ENCODE data around the gene TRPM4.
"Not testable (repeated sequence)": the region's sequence is repeated elsewhere in the genome, so short reads cannot be mapped to it uniquely, and the experiment has no call there.

The TRPM4 gene

DNA sequence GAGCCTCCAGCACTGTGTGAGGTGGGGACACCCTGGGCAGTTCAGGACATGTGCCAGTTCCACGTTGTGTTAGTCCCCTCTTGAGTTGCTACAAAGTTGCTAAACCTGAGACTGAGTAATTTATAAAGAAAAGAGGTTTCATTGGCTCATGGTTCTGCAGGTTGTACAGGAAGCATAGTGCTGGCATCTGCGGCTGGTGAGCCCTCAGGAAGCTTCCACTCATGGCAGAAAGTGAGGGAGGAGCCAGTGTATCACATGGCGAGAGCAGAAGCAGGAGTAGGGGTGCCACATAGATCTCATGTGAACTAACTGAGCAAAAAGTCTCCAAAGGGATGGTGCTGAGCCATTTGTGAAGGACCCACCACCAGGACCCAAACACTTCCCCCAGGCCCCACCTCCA lies 33.2 kb downstream of the TRPM4 start:
- no peak for DNase-seq (ENCODE audit: low read depth, low spot score)

DNA sequence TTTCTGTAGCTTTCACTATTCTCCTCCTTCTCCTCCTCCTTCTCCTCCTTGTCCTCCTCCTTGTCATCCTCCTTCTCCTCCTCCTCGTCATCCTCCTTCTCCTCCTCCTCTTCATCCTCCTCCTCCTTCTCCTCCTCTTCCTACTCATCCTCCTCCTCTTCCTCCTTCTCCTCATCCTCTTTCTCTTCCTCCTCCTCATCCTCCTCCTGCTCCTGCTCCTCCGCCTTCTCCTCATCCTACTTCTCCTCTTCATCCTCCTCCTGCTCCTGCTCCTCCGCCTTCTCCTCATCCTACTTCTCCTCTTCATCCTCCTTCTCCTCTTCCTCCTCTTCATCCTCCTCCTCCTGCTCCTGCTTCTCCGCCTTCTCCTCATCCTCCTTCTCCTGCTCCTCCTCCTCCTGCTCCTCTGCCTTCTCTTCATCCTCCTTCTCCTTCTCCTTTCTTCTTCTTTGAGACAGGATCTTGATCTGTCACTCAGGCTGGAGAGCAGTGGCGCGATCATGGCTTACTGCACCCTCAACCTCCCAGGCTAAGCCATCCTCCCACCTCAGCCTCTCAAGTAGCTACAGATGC lies 36.3 kb downstream of the TRPM4 start:
- no peak for DNase-seq (ENCODE audit: low read depth, low spot score)

DNA sequence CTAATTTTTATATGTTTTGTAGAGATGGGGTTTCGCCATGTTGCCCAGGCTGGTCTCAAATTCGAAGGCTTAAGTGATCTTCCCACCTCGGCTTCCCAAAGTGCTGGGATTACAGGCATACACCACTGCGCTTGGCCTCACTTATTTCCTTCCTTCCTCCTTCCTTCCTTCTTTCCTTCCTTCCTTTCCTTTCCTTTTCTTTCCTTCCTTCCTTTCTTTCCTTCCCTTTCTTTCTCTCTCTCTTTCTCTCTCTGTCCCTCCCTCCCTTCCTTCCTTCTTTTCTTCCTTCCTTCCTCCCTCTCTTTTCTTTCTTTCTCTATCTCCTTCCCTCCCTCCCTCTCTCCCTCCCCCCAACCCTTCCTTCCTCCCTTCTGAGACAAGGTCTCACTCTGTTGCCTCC lies 36.8 kb downstream of the TRPM4 start:
- DNase-seq (ENCODE audit: low read depth, low spot score): no peak

DNA sequence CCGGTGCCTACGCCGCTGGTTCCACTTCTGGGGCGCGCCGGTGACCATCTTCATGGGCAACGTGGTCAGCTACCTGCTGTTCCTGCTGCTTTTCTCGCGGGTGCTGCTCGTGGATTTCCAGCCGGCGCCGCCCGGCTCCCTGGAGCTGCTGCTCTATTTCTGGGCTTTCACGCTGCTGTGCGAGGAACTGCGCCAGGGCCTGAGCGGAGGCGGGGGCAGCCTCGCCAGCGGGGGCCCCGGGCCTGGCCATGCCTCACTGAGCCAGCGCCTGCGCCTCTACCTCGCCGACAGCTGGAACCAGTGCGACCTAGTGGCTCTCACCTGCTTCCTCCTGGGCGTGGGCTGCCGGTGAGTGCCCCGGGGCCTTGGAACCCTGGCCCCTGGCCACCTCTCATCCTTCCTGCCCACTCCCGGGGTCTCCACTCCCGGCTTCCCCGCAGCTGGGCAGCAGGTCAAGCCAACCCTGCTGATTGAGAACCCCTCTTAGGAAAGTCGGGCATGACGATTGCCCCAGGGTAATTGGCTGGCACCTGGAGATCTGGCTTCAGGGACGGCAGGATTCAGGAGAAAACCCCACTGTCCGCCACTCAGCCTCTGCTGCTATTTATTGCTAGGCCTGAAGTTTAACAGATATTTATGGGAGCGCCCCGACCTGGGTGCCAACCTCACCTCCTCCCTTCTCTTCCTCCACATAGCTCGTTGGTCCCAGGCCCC lies 39.1 kb downstream of the TRPM4 start:
- no peak for DNase-seq (ENCODE audit: low read depth, low spot score)

DNA sequence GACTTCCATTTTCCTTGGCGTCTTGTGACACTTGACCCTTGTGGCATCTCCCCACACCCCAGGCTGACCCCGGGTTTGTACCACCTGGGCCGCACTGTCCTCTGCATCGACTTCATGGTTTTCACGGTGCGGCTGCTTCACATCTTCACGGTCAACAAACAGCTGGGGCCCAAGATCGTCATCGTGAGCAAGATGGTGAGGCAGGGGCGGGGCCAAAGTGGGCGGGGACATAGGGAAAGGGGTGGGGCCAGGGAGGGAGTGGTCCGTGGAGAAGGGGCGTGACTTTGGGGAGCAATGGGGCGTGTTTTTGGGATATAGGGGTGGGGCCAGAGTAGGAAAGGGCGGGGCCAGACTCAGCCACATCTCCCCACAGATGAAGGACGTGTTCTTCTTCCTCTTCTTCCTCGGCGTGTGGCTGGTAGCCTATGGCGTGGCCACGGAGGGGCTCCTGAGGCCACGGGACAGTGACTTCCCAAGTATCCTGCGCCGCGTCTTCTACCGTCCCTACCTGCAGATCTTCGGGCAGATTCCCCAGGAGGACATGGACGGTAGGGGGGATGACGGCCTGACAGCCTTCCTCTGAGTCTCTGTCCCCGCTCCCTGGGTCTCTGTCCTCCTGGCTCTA lies 42.8 kb downstream of the TRPM4 start:
- DNase-seq (ENCODE audit: low read depth, low spot score): no peak

DNA sequence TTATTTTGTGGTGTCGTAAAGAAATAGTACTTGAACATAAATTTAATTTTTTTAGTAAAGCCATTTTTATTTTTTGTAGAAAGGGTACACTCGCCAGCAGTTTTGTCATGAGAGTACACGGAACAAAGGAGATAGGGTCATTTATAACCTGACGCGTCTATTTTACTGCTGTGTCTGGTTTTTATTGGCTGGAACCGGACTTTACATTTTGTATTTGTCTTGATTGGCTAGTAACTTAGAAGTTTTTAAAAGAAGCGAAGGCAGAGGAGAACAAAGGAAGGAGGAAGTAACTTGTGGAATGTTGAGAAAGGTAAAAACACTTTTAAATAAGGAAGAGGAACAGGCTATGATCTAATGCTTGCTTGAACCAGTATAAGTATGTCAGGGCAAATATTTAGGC lies 43.5 kb downstream of the TRPM4 start:
- DNase-seq (ENCODE audit: low read depth, low spot score): no peak

DNA sequence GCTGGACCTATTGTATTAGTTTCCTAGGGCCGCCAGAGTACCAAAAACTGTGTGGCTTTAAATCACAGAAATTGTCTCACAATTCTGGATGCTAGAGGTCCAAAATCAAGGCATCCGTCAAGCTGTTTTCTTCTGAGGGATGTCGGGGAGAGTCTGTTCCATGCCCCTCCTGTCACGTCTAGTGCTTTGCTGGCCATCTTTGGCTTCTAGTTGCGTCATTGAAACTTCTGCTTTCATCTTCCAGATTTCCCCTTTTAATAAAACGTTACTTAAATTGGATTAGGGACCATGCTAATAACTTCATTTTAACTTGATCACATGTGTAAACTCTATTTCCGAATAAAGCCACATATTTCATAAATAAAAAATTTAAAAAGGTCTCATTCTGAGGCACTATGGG lies 47.5 kb downstream of the TRPM4 start:
- DNase-seq (ENCODE audit: low read depth, low spot score): no peak

DNA sequence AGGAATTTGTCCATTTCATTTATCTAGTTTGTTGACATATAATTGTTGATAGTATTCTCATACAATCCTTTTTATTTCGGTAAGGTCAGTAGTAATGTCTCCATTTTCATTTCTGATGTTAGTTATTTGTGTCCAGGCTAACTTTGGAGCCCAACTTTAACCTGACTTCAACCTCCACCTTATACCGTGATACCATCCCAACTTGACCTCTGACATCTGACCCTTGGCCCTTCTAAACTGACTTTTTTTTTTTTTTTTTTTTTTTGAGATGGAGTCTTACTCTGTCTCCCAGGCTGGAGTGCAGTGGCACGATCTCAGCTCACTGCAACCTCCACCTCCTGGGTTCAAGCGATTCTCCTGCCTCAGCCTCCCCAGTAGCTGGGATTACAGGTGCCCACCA lies 51.9 kb downstream of the TRPM4 start:
- not testable (repeated sequence) for DNase-seq (ENCODE audit: low read depth, low spot score)

DNA sequence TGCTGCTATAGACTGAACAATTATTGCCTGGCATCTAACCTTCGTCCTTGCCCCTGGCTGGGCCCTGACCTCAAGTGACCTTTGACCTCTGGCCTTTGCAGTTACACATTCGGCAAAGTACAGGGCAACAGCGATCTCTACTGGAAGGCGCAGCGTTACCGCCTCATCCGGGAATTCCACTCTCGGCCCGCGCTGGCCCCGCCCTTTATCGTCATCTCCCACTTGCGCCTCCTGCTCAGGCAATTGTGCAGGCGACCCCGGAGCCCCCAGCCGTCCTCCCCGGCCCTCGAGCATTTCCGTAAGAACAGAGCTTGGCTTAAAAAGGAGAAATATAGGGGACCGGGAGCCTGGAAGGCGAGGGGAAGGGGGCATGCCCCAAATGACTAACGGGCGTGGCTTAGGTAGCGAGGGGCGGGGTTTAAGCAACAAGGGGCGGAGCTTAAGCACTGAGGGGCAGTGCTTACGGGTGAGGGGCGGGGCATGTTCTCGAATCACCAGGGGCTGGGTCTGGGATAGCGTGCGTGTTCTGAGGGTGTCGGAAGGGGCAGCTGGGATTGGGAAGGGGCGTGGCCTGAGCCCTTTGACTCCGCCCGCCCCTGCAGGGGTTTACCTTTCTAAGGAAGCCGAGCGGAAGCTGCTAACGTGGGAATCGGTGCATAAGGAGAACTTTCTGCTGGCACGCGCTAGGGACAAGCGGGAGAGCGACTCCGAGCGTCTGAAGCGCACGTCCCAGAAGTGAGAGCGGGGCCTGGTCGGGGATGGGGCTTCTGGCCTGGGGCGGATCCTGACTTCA lies 52.7 kb downstream of the TRPM4 start:
- DNase-seq (ENCODE audit: low read depth, low spot score): no peak

DNA sequence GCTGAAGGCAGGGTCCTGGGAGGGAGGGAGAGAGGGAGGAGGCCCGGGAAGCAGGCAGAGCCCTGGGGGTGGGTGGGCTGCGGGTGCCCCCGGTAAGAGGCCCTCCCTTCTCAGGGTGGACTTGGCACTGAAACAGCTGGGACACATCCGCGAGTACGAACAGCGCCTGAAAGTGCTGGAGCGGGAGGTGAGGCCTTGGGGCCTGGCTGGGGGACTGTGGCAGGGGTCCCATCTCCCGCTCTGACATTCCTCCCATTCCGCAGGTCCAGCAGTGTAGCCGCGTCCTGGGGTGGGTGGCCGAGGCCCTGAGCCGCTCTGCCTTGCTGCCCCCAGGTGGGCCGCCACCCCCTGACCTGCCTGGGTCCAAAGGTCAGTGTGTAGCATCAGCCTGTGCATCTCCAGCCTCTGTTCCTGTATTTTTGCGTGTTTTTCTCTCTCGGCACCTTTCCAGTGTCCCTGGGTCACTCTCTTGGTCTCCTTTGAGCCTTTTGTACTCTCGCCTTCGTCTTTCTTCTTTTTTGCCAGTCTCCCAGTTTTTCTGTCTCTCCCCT lies 53.4 kb downstream of the TRPM4 start:
- no peak for DNase-seq (ENCODE audit: low read depth, low spot score)

DNA sequence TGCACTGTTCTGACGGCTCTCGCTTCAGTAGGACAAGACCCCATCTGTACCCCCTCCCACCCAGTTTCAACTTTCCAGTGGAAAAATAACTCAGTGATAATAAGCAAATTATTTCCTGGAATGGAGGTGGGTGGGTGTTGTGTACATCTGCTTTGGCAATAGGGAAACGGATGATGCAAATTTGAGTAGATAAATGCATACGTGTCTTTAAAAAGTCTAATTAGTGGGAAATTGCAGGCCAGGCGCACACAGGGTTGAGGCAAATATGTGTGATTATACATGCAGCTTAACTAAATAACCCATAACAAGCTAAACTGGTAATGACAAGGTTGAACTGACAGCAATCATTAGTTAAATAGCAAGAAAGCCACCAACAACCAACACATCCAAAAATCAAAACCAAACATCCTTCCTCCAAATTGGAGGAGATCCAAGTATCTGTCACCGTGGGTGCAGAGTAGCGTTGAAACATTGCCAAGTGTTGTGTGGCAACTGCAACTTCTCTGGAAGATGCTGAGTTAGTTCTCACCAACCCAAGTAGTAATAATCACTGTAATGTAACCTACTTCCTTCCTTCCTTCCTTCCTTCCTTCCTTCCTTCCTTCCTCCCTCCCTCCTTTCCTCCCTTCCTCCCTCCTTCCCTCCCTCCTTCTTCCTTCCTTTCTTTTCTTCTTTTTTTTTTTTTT lies 54.6 kb downstream of the TRPM4 start:
- no peak for DNase-seq (ENCODE audit: low read depth, low spot score)

DNA sequence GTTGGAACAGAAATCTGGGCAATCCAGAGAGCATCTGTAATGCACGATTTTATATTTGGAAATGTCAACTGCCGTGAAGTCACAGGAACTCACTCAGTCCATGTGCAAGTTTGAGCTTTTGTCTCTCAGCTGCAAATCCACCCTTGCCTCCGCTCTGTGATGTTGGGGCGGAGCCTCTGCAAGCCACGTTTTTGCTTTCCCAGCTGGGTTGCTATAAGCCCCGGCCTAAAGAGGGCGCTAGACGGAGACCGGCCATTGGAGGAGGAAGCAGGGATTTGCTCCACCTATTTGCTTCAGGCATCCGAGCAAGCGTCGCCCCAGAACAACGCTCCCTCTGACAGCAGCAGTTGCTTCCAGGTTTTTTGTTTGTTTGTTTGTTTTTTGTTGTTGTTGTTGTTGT lies 56.2 kb downstream of the TRPM4 start:
- no peak for DNase-seq (ENCODE audit: low read depth, low spot score)

DNA sequence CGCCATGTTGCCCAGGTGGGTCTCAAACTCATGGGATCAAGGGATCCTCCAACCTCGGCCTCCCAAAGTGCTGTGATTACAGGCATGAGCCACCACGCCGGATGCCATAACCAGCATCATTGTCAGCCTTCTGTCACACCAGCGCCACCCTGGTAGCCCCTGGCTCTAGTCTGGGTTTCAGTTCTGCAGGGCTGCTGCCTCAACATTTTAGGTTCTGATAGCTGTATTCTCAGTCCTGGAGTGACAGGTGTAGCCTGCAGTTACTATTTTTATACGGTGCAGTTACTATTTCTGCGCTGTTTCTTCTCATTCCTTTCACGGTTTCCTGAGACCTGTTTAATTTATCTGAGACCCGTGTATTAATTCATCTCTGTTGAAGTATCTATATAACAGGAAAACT lies 57.1 kb downstream of the TRPM4 start:
- no peak for DNase-seq (ENCODE audit: low read depth, low spot score)

DNA sequence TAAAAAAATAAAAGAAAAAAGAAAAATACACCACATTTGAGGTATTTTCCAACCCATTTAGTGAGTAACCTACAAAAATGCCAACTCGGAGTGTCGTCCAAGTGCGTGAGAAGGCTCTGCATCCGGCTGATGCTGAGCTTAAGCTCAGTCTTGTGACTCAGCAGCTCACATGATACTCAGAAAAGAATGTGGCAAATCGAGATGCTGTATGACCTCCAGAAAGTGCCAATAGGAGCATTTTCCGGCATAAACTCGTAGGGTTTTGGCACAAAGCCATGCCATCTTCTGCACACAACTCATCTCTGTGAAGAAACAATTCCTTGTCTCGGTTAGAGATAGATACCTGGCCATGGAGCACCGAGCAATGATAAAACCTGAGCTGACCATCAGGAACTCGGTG lies 58.5 kb downstream of the TRPM4 start:
- DNase-seq (ENCODE audit: low read depth, low spot score): no peak

DNA sequence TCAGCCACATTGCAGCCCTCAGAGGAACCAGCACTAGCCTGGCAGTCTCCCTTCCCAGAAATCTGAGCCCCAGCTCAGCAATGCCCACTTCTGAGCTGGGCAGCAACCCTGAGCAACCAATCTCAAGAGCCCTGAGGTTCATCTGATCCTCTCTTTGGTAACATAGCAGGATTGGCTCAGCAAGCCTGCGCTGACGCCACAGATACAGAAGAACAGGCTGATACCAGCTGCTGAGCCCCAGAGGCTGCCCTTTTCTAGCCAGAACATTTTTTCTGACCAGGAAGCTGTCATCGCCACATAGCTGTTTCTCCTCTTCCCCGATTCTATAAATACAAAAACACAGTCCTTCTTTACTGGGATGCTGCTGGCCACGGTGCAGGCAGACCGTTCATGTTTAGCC lies 59.8 kb downstream of the TRPM4 start:
- DNase-seq (ENCODE audit: low read depth, low spot score): no peak

DNA sequence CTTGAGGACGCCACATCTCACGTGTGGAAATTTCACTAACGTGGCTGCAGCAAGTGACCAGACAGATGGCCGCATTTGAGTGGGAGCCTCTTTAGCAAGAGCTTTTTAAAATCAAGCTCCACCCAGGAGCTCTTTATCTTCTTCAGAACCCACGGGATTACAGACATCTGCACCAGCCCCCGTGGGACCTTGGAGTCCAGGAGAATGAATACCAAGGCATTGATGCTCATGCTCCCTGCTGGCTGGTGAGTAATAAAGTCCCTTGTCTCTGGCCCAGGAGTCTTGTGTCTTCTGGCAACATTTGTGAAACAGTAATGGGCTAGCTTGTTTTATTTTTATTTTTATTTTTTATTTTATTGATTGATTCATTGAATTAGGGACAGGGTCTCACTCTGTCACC lies 64.4 kb downstream of the TRPM4 start:
- no peak for DNase-seq (ENCODE audit: low read depth, low spot score)

DNA sequence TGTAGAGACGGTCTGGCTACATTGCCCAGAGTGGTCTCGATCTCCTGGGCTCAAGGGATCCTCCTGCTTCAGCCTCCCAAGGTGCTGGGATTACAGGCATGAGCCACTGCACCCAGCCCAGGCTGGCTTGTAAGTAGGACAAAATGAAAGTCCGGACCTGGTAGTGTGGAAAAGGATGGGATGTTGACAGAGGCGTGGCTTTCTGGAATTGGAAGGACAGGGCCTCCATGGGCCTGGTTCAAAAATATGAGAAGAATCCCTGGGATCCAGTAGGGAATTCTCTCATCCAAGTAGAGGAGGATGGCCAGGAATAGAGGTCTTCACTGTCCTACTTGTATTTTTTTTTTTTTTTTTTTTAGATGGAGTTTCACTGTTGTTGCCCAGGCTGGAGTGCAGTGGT lies 64.9 kb downstream of the TRPM4 start:
- DNase-seq (ENCODE audit: low read depth, low spot score): no peak

DNA sequence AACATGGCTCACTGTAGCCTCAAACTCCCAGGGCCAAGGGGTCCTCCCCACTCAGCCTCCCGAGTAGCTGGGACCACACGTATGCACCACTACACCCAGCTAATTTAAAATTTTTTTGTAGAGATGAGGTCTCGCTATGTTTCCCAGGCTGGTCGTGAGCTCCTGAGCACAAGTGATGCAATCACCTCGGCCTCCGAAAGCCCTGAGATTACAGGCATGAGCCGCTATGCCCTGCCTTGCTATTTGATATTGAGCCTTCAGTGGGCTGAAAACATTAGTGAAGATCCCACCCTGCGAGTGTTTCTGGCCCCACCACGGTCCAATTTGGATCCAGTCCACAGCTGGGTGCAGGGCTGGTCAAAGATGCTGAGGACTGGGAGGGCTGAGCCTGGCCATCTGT lies 65.9 kb downstream of the TRPM4 start:
- no peak for DNase-seq (ENCODE audit: low read depth, low spot score)

DNA sequence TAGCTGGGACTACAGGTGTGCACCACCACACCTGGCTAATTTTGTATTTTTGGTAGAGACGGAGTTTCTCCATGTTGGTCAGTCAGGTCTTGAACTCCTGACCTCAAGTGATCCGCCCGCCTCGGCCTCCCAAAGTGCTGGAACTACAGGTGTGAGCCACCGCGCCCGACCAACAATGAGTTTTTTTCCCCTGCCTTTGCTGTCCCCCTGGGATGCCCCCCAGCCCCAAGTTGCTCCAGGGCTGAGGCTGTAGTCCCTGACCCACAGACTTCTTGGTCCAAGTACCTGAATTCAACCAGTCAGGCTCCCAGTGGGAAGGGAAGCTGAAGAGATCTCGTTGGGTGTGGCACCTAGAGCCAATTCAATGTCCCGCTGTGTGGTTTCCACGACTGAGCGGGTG lies 66.8 kb downstream of the TRPM4 start:
- not testable (repeated sequence) for DNase-seq (ENCODE audit: low read depth, low spot score)

DNA sequence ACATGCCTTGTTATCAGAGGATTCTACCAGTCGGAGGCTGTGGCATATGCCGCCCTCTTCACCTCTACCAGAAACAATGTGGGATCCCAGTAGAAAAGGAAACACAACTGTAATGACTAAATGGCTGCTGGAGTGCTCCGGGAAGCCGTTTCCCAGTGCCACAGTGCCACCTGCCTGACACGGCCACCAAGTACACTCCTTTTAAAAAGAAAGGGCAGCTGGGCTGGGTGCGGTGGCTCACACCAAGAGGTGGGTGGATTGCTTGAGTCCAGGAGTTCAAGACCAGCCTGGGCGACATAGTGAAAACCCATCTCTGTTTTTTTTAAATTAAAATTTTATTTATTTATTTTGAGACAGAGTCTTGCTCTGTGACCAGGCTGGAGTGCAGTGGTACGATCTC lies 67.3 kb downstream of the TRPM4 start:
- no peak for DNase-seq (ENCODE audit: low read depth, low spot score)

DNA sequence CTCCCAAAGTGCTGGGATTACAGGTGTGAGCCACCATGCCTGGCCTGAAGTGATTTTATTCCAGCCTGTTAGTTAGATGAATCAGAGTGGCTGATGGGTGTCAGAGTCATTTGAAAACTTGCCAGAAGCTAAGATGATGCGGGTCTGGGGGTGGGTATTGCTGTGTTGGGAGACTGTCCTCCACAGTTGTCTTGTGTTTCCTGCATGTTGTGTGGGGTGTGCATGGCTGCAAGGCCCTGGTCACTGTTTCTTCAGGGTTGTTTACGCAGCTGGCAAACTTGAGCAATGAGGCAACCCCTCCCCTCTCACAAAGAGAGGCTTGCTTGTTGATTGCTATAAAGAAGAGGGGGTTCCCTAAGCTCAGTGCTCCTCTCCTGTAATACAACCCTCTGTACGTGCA lies 71.8 kb downstream of the TRPM4 start:
- no peak for DNase-seq (ENCODE audit: low read depth, low spot score)

DNA sequence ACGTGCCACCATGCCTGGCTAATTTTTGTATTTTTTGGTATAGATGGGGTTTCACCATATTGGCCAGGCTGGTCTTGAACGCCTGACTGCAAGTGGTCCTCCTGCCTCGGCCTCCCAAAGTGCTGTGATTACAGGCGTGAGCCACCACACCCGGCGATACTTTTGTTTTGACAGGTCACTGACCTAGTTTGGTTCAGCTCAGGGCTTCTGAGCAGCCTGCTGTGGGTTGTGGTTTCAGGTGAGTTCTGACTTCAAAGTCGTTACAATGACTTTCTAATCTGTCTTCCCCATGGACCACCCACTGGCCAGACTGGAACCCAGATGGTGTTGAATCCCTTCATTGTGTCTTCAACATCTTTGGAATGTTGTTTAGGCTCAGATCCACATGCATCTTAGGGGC lies 73.8 kb downstream of the TRPM4 start:
- no peak for DNase-seq (ENCODE audit: low read depth, low spot score)

Data from activated CD4-positive, CD25-positive, alpha-beta regulatory T cell treated with anti-CD3 and anti-CD28 coated beads, Interleukin-2, amount 50 U/mL, for 16 hours (primary cell).